ENCODE results near the gene BPIFB4.
"Not testable (repeated sequence)": the region's sequence is repeated elsewhere in the genome, so short reads cannot be mapped to it uniquely, and the experiment has no call there.

Gene BPIFB4

GRCh38 chr20:33043731-33044181 lies 35.7 kb upstream of the BPIFB4 start:
- Histone ChIP-seq H3K4me1 (ENCODE audit: control insufficient read depth in 2 of 2, insufficient read depth in 1 of 2, low read depth in 1 of 2, low read length in 2 of 2) (no peaks in the 10 kb centered on the region), H2BK15ac (ENCODE audit: low read length) (no peak overlapping the region), H3K9me3 (replicated peaks in 1 of 2; ENCODE audit: control insufficient read depth in 2 of 2, insufficient read depth in 1 of 2, low read depth in 1 of 2, low read length in 2 of 2) (peaks cover 0 to 5% of the 10 kb centered on the region in 2 donors), H3K4me3 (ENCODE audit: low read length in 2 of 2) (peak overlapping the region in 1 of 2 donors; percentile 22), H3K4me2 (ENCODE audit: insufficient read depth, low read length, poor library complexity, severe bottlenecking) (no peak overlapping the region), H4K8ac (ENCODE audit: low read depth, low read length) (no peak overlapping the region), H3K79me1 (ENCODE audit: low read depth, low read length) (no peaks in the 10 kb centered on the region), H2BK5ac (ENCODE audit: low read length) (no peak overlapping the region), H2AK5ac (ENCODE audit: low read depth, low read length) (peak overlapping the region; percentile 27), H2BK120ac (ENCODE audit: low read depth, low read length) (no peak overlapping the region), H4K91ac (ENCODE audit: low read depth, low read length, poor library complexity) (no peak overlapping the region), H3K4ac (ENCODE audit: low read length) (no peak overlapping the region), H2AFZ (ENCODE audit: low read length) (no peak overlapping the region), H3K14ac (ENCODE audit: low read length) (no peak overlapping the region), H3K27me3 (ENCODE audit: control insufficient read depth in 3 of 3, insufficient read depth in 3 of 3, low read depth in 1 of 3, low read length in 3 of 3) (no peaks in the 10 kb centered on the region), H3K18ac (ENCODE audit: low read length) (no peak overlapping the region), H3K9ac (ENCODE audit: low read depth, low read length, poor library complexity) (peak overlapping the region; percentile 5), H2BK12ac (ENCODE audit: low read length) (no peak overlapping the region), H3K23ac (ENCODE audit: low read depth, low read length, poor library complexity) (no peak overlapping the region), H3K36me3 (replicated peaks in 1 of 2; ENCODE audit: control insufficient read depth in 2 of 2, insufficient read depth in 2 of 2, low read length in 2 of 2) (no peaks in the 10 kb centered on the region), H3K27ac (replicated peaks; ENCODE audit: low read length) (no peak overlapping the region)
- WGBS, 2 donors (ENCODE audit: extremely low coverage in 2 of 2, insufficient read length in 2 of 2, insufficient replicate concordance in 1 of 2): no CpG with 5 or more reads among the region's 1 CpG
- DNase-seq (ENCODE audit: low spot score): no peak

- H3K23ac ChIP-seq (ENCODE audit: low read depth, low read length, poor library complexity); H2BK5ac ChIP-seq (ENCODE audit: low read length); H4K91ac ChIP-seq (ENCODE audit: low read depth, low read length, poor library complexity); H3K9ac ChIP-seq (ENCODE audit: low read depth, low read length, poor library complexity); H2BK15ac ChIP-seq (ENCODE audit: low read length); H2AK5ac ChIP-seq (ENCODE audit: low read depth, low read length); H2AFZ ChIP-seq (ENCODE audit: low read length); H3K4me2 ChIP-seq (ENCODE audit: insufficient read depth, low read length, poor library complexity, severe bottlenecking); H3K4me3 ChIP-seq (ENCODE audit: low read length in 2 of 2); H3K18ac ChIP-seq (ENCODE audit: low read length); H4K8ac ChIP-seq (ENCODE audit: low read depth, low read length); H3K79me1 ChIP-seq (ENCODE audit: low read depth, low read length); H3K27me3 ChIP-seq (ENCODE audit: control insufficient read depth in 3 of 3, insufficient read depth in 3 of 3, low read depth in 1 of 3, low read length in 3 of 3); H3K14ac ChIP-seq (ENCODE audit: low read length); H3K36me3 ChIP-seq (replicated peaks in 1 of 2; ENCODE audit: control insufficient read depth in 2 of 2, insufficient read depth in 2 of 2, low read length in 2 of 2); H2BK120ac ChIP-seq (ENCODE audit: low read depth, low read length); H2BK12ac ChIP-seq (ENCODE audit: low read length); H3K4ac ChIP-seq (ENCODE audit: low read length); H3K9me3 ChIP-seq (replicated peaks in 1 of 2; ENCODE audit: control insufficient read depth in 2 of 2, insufficient read depth in 1 of 2, low read depth in 1 of 2, low read length in 2 of 2); H3K4me1 ChIP-seq (ENCODE audit: control insufficient read depth in 2 of 2, insufficient read depth in 1 of 2, low read depth in 1 of 2, low read length in 2 of 2); H3K27ac ChIP-seq (replicated peaks; ENCODE audit: low read length); DNase-seq (ENCODE audit: low spot score): not testable (repeated sequence)
- WGBS, 2 donors (ENCODE audit: extremely low coverage in 2 of 2, insufficient read length in 2 of 2, insufficient replicate concordance in 1 of 2): no CpG with 5 or more reads among the region's 15 CpGs
Observed at GRCh38 chr20:33045129-33045721, 34.2 kb upstream of the BPIFB4 start.

- Histone ChIP-seq H4K8ac (ENCODE audit: low read depth, low read length) (no peak overlapping the region), H2BK120ac (ENCODE audit: low read depth, low read length) (no peak overlapping the region), H3K4me3 (ENCODE audit: low read length in 2 of 2) (no peak overlapping the region), H2BK12ac (ENCODE audit: low read length) (no peak overlapping the region), H2AFZ (ENCODE audit: low read length) (no peak overlapping the region), H4K91ac (ENCODE audit: low read depth, low read length, poor library complexity) (no peak overlapping the region), H3K18ac (ENCODE audit: low read length) (no peak overlapping the region), H3K4me2 (ENCODE audit: insufficient read depth, low read length, poor library complexity, severe bottlenecking) (no peak overlapping the region), H3K4ac (ENCODE audit: low read length) (no peak overlapping the region), H2BK5ac (ENCODE audit: low read length) (no peak overlapping the region), H3K4me1 (ENCODE audit: control insufficient read depth in 2 of 2, insufficient read depth in 1 of 2, low read depth in 1 of 2, low read length in 2 of 2) (no peaks in the 10 kb centered on the region), H3K9me3 (replicated peaks in 1 of 2; ENCODE audit: control insufficient read depth in 2 of 2, insufficient read depth in 1 of 2, low read depth in 1 of 2, low read length in 2 of 2) (peaks cover 0 to 5% of the 10 kb centered on the region in 2 donors), H3K23ac (ENCODE audit: low read depth, low read length, poor library complexity) (no peak overlapping the region), H3K36me3 (replicated peaks in 1 of 2; ENCODE audit: control insufficient read depth in 2 of 2, insufficient read depth in 2 of 2, low read length in 2 of 2) (no peaks in the 10 kb centered on the region), H2BK15ac (ENCODE audit: low read length) (no peak overlapping the region), H3K27me3 (ENCODE audit: control insufficient read depth in 3 of 3, insufficient read depth in 3 of 3, low read depth in 1 of 3, low read length in 3 of 3) (no peaks in the 10 kb centered on the region), H3K27ac (replicated peaks; ENCODE audit: low read length) (no peak overlapping the region), H3K9ac (ENCODE audit: low read depth, low read length, poor library complexity) (no peak overlapping the region), H3K14ac (ENCODE audit: low read length) (no peak overlapping the region), H2AK5ac (ENCODE audit: low read depth, low read length) (no peak overlapping the region), H3K79me1 (ENCODE audit: low read depth, low read length) (no peaks in the 10 kb centered on the region)
- no peak for DNase-seq (ENCODE audit: low spot score)
- no CpG with 5 or more reads among the region's 3 CpGs for WGBS, 2 donors (ENCODE audit: extremely low coverage in 2 of 2, insufficient read length in 2 of 2, insufficient replicate concordance in 1 of 2)
Observed at GRCh38 chr20:33046412-33046811, 33.0 kb upstream of the BPIFB4 start.

GRCh38 chr20:33051333-33051732 lies 28.1 kb upstream of the BPIFB4 start:
- H2BK12ac ChIP-seq (ENCODE audit: low read length): no peak overlapping the region
- no peak overlapping the region for H4K91ac ChIP-seq (ENCODE audit: low read depth, low read length, poor library complexity)
- no peak overlapping the region for H2BK5ac ChIP-seq (ENCODE audit: low read length)
- H3K14ac ChIP-seq (ENCODE audit: low read length): no peak overlapping the region
- no peak overlapping the region for H2BK15ac ChIP-seq (ENCODE audit: low read length)
- H3K27me3 ChIP-seq (ENCODE audit: control insufficient read depth in 3 of 3, insufficient read depth in 3 of 3, low read depth in 1 of 3, low read length in 3 of 3): no peaks in the 10 kb centered on the region
- H3K9me3 ChIP-seq (replicated peaks in 1 of 2; ENCODE audit: control insufficient read depth in 2 of 2, insufficient read depth in 1 of 2, low read depth in 1 of 2, low read length in 2 of 2): no peaks in the 10 kb centered on the region
- DNase-seq (ENCODE audit: low spot score): no peak
- H2BK120ac ChIP-seq (ENCODE audit: low read depth, low read length): no peak overlapping the region
- peaks cover 0 to 5% of the 10 kb centered on the region in 2 donors for H3K4me1 ChIP-seq (ENCODE audit: control insufficient read depth in 2 of 2, insufficient read depth in 1 of 2, low read depth in 1 of 2, low read length in 2 of 2)
- no peak overlapping the region for H3K4me3 ChIP-seq (ENCODE audit: low read length in 2 of 2)
- no peaks in the 10 kb centered on the region for H3K36me3 ChIP-seq (replicated peaks in 1 of 2; ENCODE audit: control insufficient read depth in 2 of 2, insufficient read depth in 2 of 2, low read length in 2 of 2)
- no peaks in the 10 kb centered on the region for H3K79me1 ChIP-seq (ENCODE audit: low read depth, low read length)
- H3K27ac ChIP-seq (replicated peaks; ENCODE audit: low read length): no peak overlapping the region
- H3K4ac ChIP-seq (ENCODE audit: low read length): no peak overlapping the region
- no peak overlapping the region for H2AK5ac ChIP-seq (ENCODE audit: low read depth, low read length)
- H3K23ac ChIP-seq (ENCODE audit: low read depth, low read length, poor library complexity): no peak overlapping the region
- no peak overlapping the region for H3K9ac ChIP-seq (ENCODE audit: low read depth, low read length, poor library complexity)
- H3K4me2 ChIP-seq (ENCODE audit: insufficient read depth, low read length, poor library complexity, severe bottlenecking): no peak overlapping the region
- no peak overlapping the region for H4K8ac ChIP-seq (ENCODE audit: low read depth, low read length)
- no CpG with 5 or more reads among the region's 4 CpGs for WGBS, 2 donors (ENCODE audit: extremely low coverage in 2 of 2, insufficient read length in 2 of 2, insufficient replicate concordance in 1 of 2)
- H3K18ac ChIP-seq (ENCODE audit: low read length): no peak overlapping the region
- H2AFZ ChIP-seq (ENCODE audit: low read length): no peak overlapping the region
